HG03460 (cell line): ENCODE measurements around the gene GPR135.
"Not testable (repeated sequence)": the region's sequence is repeated elsewhere in the genome, so short reads cannot be mapped to it uniquely, and the experiment has no call there.

Source experiments
- ATAC-seq: cut with Tn5 transposase; IDR thresholded peaks from one replicate; pipeline ENCODE4 v1.9.1; 2021; ENCODE audit not compliant: unreplicated experiment

The GPR135 gene

GRCh38 chr14:59478540-59478939 is 13.4 kb upstream of the GPR135 start:
- ATAC-seq, result no peak

GRCh38 chr14:59475709-59476108 is 10.5 kb upstream of the GPR135 start:
- no peak for ATAC-seq

GRCh38 chr14:59474172-59474571 is 9.0 kb upstream of the GPR135 start:
- ATAC-seq, result no peak

GRCh38 chr14:59464486-59465315 is 479 bp downstream of the GPR135 start:
- ATAC-seq, result peak; percentile 54

GRCh38 chr14:59463787-59464485 is 1.2 kb downstream of the GPR135 start:
- ATAC-seq, result peak; percentile 39

- ATAC-seq, result no peak
Observed at GRCh38 chr14:59461891-59462290, 3.3 kb downstream of the GPR135 start.

GRCh38 chr14:59460378-59460777 is 4.8 kb downstream of the GPR135 start:
- ATAC-seq, result no peak

GRCh38 chr14:59458486-59458885 is 6.7 kb downstream of the GPR135 start:
- no peak for ATAC-seq

- no peak for ATAC-seq
Observed at GRCh38 chr14:59455411-59455810, 9.8 kb downstream of the GPR135 start.

GRCh38 chr14:59454139-59454538 is 11.0 kb downstream of the GPR135 start:
- ATAC-seq, result no peak

GRCh38 chr14:59451849-59452248 is 13.3 kb downstream of the GPR135 start:
- no peak for ATAC-seq

- ATAC-seq, result no peak
Observed at GRCh38 chr14:59450716-59451115, 14.5 kb downstream of the GPR135 start.

- ATAC-seq, result not testable (repeated sequence)
Observed at GRCh38 chr14:59448673-59449072, 16.5 kb downstream of the GPR135 start.

GRCh38 chr14:59439256-59439965 is 25.8 kb downstream of the GPR135 start:
- ATAC-seq, result no peak

GRCh38 chr14:59438195-59438647 is 27.0 kb downstream of the GPR135 start:
- no peak for ATAC-seq

GRCh38 chr14:59435987-59436386 is 29.2 kb downstream of the GPR135 start:
- no peak for ATAC-seq

- ATAC-seq, result no peak
Observed at GRCh38 chr14:59435101-59435500, 30.1 kb downstream of the GPR135 start.

- no peak for ATAC-seq
Observed at GRCh38 chr14:59429790-59430189, 35.4 kb downstream of the GPR135 start.

GRCh38 chr14:59428581-59429012 is 36.6 kb downstream of the GPR135 start:
- no peak for ATAC-seq

GRCh38 chr14:59427653-59428580 is 37.3 kb downstream of the GPR135 start:
- ATAC-seq, result no peak
